ENCODE measurements around the gene TPBGL.

The TPBGL gene

DNA sequence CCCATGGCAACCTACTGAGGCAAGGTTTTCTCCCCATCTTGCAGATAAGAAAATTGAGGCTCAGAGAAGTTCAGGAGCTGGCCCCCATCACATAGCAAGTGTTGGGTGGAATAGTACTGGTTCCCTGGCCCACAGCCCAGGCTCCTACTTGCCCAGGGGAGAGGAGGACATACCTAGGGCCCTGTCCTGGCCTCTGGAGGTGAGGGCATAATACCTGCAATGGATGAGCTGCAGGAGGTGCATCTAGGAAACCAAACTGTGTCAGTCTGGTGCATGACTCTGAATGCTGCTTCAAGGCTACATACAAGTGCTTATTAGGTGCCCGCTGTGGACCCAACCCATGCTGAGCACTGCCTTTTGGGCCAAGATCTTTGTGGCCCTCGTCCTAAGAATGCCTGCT lies 40.0 kb upstream of the TPBGL start:
- Histone ChIP-seq H3K27me3 (ENCODE audit: control insufficient read depth, insufficient read depth, low read length) (no peaks in the 10 kb centered on the region), H3K4me1 (ENCODE audit: control insufficient read depth, insufficient read depth, low read length) (no peaks in the 10 kb centered on the region), H3K9me3 (ENCODE audit: control insufficient read depth, low read length) (no peaks in the 10 kb centered on the region), H3K9ac (ENCODE audit: low read length) (no peak overlapping the region), H3K4me3 (ENCODE audit: low read length) (no peak overlapping the region), H3K36me3 (ENCODE audit: control insufficient read depth, insufficient read depth, low read length) (no peaks in the 10 kb centered on the region)

DNA sequence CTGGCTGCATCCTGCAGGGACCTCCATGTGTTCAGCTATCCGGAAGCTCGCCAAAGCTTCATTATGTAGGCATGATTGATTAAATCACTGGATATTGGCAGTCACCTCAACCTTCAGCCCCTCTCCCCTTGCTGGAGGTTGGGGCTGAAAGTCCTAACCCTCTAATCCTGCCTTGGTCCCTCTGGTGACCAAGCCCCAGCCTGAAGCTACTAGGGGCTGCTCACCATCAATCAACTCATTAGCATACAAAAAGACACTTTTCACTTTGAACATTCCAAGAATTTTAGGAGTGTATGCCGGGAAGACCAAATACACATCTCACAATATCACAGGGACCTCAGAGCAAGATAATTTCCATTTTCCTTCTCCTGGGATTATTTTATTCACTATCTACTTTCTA lies 38.8 kb upstream of the TPBGL start:
- no peaks in the 10 kb centered on the region for H3K9me3 ChIP-seq (ENCODE audit: control insufficient read depth, low read length)
- H3K36me3 ChIP-seq (ENCODE audit: control insufficient read depth, insufficient read depth, low read length): no peaks in the 10 kb centered on the region
- H3K4me3 ChIP-seq (ENCODE audit: low read length): no peak overlapping the region

DNA sequence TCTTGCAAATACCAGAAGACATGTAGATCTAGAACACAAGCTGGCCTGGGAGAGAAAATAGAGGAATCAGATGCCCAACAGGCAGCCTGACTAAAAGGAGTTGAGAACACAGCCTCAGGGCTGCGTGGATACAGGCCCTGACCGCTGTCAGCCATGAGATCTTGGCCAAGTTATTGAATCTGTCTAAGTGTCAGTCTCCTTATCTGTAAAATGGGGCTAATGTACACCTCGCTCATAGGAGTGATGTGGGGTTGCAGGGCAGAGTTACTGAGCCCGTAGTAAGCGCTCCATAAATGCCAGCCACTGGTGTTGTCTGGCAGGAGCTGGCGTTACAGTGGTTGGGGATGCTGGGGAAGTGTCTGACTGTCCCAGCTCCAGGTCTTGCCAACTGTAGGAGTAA lies 38.4 kb upstream of the TPBGL start:
- H3K9ac ChIP-seq (ENCODE audit: low read length): no peak overlapping the region
- no peaks in the 10 kb centered on the region for H3K4me1 ChIP-seq (ENCODE audit: control insufficient read depth, insufficient read depth, low read length)
- no peaks in the 10 kb centered on the region for H3K36me3 ChIP-seq (ENCODE audit: control insufficient read depth, insufficient read depth, low read length)
- H3K27me3 ChIP-seq (ENCODE audit: control insufficient read depth, insufficient read depth, low read length): no peaks in the 10 kb centered on the region
- H3K9me3 ChIP-seq (ENCODE audit: control insufficient read depth, low read length): no peaks in the 10 kb centered on the region
- no peak overlapping the region for H3K4me3 ChIP-seq (ENCODE audit: low read length)

More for the DNA sequence above, 38.8 kb upstream of the TPBGL start:
- H3K9ac ChIP-seq (ENCODE audit: low read length): no peak overlapping the region
- no peaks in the 10 kb centered on the region for H3K4me1 ChIP-seq (ENCODE audit: control insufficient read depth, insufficient read depth, low read length)
- H3K27me3 ChIP-seq (ENCODE audit: control insufficient read depth, insufficient read depth, low read length): no peaks in the 10 kb centered on the region

DNA sequence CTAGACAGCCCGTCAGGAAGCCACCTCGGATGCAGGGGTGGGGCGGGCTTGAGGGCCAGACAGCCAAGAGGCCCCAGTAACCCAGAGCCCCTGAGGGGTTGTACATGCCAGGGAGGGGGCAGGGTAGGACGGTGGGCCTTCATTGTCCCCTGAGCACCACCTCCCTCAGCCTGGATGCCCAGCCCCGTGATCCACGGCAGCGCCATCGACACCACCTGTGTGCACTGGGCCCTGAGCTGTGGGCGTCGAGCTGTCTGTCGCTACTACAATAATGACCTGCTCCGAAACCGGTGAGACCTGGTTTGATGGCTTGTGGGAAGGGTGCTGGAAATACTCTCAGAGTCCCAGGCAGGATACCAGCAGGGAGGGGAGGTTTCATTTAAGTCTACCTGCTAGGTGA lies 37.4 kb upstream of the TPBGL start:
- no peaks in the 10 kb centered on the region for H3K4me1 ChIP-seq (ENCODE audit: control insufficient read depth, insufficient read depth, low read length)
- H3K4me3 ChIP-seq (ENCODE audit: low read length): no peak overlapping the region
- H3K36me3 ChIP-seq (ENCODE audit: control insufficient read depth, insufficient read depth, low read length): no peaks in the 10 kb centered on the region
- H3K9me3 ChIP-seq (ENCODE audit: control insufficient read depth, low read length): no peaks in the 10 kb centered on the region
- H3K27me3 ChIP-seq (ENCODE audit: control insufficient read depth, insufficient read depth, low read length): no peaks in the 10 kb centered on the region
- H3K9ac ChIP-seq (ENCODE audit: low read length): no peak overlapping the region

DNA sequence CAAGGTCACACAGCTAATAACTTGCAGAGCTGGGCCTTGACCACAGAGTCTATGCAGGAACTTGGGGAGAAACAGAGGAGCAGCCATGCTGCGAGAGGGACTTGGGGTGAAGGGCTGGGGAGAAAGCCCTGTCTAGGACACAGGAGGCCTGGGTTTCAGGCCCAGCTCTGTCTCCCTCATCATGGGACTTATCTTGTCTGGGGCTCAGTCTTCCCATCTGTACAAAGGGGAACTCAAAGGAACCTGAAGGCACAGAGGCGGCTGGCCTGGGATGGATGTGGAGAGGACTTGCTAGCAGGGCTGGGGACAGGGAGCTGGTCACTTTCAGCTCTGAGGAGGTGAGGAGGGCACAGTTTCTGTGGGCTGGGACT lies 36.9 kb upstream of the TPBGL start:
- Histone ChIP-seq H3K4me3 (ENCODE audit: low read length) (no peak overlapping the region), H3K27me3 (ENCODE audit: control insufficient read depth, insufficient read depth, low read length) (no peaks in the 10 kb centered on the region), H3K36me3 (ENCODE audit: control insufficient read depth, insufficient read depth, low read length) (no peaks in the 10 kb centered on the region), H3K9ac (ENCODE audit: low read length) (no peak overlapping the region), H3K4me1 (ENCODE audit: control insufficient read depth, insufficient read depth, low read length) (no peaks in the 10 kb centered on the region), H3K9me3 (ENCODE audit: control insufficient read depth, low read length) (no peaks in the 10 kb centered on the region)

DNA sequence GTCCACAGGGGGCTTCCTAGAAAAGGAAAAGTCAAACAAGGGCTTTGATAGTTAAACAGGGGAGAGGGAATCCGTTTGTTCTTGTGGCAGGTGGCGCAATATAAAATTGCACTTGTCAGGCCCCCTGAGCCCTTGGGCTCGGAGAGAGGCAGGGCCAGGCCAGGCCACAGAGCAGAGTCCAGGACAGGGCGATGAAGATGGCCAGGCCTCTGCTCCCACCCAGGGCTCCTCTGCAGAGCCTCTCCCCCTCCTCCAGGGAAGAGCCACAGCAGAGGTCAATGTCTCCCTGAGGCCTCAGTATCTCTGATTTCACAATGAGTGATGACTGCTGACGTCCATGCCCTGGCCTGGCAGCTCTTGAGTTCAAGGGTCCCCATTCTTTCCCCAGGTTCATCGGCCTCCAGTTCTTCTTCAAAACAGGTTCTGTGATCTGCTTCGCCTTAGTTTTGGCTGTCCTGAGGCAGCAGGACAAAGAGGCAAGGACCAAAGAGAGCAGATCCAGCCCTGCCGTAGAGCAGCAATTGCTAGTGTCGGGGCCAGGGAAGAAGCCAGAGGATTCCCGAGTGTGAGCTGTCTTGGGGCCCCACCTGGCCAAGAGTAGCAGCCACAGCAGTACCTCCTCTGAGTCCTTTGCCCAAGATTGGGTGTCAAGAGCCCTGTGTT lies 36.4 kb upstream of the TPBGL start:
- no peaks in the 10 kb centered on the region for H3K36me3 ChIP-seq (ENCODE audit: control insufficient read depth, insufficient read depth, low read length)
- H3K4me3 ChIP-seq (ENCODE audit: low read length): no peak overlapping the region
- no peak overlapping the region for H3K9ac ChIP-seq (ENCODE audit: low read length)
- no peaks in the 10 kb centered on the region for H3K9me3 ChIP-seq (ENCODE audit: control insufficient read depth, low read length)
- no peaks in the 10 kb centered on the region for H3K4me1 ChIP-seq (ENCODE audit: control insufficient read depth, insufficient read depth, low read length)
- H3K27me3 ChIP-seq (ENCODE audit: control insufficient read depth, insufficient read depth, low read length): no peaks in the 10 kb centered on the region

DNA sequence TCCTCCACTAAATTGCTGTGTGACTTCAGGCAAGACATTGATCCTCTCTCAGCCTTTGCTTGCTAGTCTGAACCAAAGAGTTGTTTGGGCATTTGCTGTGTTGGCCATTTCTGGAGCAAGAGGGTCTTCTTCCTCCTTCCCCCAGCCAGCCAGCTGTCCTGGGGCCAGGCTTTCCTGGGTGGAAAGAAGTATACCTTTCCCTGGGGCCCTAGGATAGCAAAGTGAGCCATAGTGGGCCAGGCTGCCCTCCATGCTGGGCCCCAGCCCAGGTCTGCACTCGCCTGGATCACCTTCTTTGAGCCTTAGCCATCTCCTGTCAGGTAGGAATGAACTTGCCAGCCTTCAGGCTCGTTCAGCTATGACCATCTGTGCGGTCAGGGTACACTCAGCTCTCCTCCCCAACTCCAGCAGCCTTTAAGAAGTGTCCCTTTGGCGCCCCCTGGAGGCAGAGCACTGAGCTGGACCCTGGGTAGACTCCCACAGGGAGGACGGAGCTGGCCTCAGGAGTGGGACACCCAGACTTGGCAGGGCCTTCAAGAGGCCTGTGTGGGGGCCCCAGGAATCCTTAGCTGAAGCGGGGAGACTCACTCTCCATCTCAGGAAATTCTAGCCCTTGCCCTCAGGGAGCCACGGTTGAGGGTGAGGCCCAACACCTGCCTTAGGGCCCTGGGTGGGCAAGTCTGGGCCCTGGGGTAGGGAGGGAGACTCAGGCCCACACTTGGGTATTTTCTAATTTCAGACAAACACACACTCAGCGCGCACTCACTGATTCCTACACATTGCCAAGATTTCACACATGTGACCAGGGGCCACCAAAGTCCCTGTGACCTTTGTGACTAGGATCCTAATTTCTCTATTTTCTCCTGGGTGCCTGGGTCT lies 35.6 kb upstream of the TPBGL start:
- Histone ChIP-seq H3K27me3 (ENCODE audit: control insufficient read depth, insufficient read depth, low read length) (no peaks in the 10 kb centered on the region), H3K9me3 (ENCODE audit: control insufficient read depth, low read length) (no peaks in the 10 kb centered on the region), H3K4me1 (ENCODE audit: control insufficient read depth, insufficient read depth, low read length) (no peaks in the 10 kb centered on the region), H3K36me3 (ENCODE audit: control insufficient read depth, insufficient read depth, low read length) (no peaks in the 10 kb centered on the region), H3K9ac (ENCODE audit: low read length) (no peak overlapping the region), H3K4me3 (ENCODE audit: low read length) (no peak overlapping the region)

DNA sequence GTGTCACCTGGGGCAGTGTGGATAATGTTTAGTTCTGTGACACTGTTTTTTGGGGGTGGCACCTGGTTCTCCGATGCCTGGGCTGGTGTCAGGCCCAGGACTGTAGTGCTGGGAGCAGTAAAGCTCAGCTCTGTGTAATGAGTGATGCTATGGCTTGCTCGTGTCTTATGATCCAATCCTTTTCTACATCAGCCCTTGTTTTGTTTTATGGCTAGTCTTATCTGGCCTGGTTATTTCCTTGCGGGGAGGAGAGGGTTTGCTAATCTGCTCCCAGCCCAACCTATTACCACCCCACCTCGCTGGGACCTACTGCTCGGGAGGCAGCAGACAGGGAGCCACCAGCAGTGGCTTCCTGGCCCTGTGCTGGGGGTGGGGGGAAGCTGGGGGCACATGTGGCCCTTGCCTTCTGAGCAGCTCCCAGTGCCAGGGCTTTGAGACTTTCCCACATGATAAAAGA lies 35.0 kb upstream of the TPBGL start:
- no peaks in the 10 kb centered on the region for H3K27me3 ChIP-seq (ENCODE audit: control insufficient read depth, insufficient read depth, low read length)
- H3K4me1 ChIP-seq (ENCODE audit: control insufficient read depth, insufficient read depth, low read length): no peaks in the 10 kb centered on the region
- no peaks in the 10 kb centered on the region for H3K36me3 ChIP-seq (ENCODE audit: control insufficient read depth, insufficient read depth, low read length)
- H3K9me3 ChIP-seq (ENCODE audit: control insufficient read depth, low read length): no peaks in the 10 kb centered on the region
- no peak overlapping the region for H3K4me3 ChIP-seq (ENCODE audit: low read length)
- H3K9ac ChIP-seq (ENCODE audit: low read length): no peak overlapping the region

DNA sequence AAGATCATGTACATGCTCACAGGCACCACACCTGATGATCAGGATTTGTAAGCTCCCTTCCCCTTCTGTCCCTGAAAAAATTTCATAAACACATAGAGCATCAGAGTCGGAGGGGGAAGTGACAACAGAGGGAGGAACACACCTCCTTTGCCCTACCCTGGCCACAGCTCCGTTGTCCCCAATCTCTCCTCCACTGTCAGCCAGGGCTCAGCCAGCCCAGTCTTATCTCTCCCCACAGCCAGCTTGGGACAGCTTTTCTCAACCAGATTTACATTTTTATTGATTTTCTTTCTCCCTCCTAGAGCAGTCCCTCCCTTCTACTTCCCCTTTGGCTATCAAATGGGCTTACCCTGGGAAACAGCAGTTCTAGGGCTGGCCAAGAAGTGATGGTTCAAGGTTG lies 32.1 kb upstream of the TPBGL start:
- Histone ChIP-seq H3K4me1 (ENCODE audit: control insufficient read depth, insufficient read depth, low read length) (no peaks in the 10 kb centered on the region), H3K36me3 (ENCODE audit: control insufficient read depth, insufficient read depth, low read length) (no peaks in the 10 kb centered on the region), H3K27me3 (ENCODE audit: control insufficient read depth, insufficient read depth, low read length) (no peaks in the 10 kb centered on the region), H3K9ac (ENCODE audit: low read length) (no peak overlapping the region), H3K4me3 (ENCODE audit: low read length) (no peak overlapping the region), H3K9me3 (ENCODE audit: control insufficient read depth, low read length) (no peaks in the 10 kb centered on the region)

DNA sequence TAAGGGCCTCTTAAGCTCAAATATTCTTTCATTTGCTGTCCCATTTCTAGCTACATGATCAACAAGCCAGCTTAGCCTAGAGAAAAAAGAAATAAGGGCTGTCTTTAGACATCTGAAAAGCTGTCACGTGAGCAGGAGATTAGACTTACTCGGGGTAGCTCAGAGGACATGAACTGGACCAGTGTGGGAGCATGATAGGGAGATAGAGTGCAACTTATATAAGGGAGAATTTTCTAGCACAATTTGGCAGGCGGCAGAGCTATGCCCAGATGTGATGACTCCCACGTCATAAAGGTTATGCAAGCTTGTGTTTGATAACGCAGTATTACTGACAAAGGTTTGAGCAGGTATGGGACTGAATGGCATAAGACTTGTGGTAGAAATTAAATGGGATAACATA lies 28.2 kb upstream of the TPBGL start:
- H3K27me3 ChIP-seq (ENCODE audit: control insufficient read depth, insufficient read depth, low read length): no peaks in the 10 kb centered on the region
- H3K4me1 ChIP-seq (ENCODE audit: control insufficient read depth, insufficient read depth, low read length): no peaks in the 10 kb centered on the region
- no peaks in the 10 kb centered on the region for H3K9me3 ChIP-seq (ENCODE audit: control insufficient read depth, low read length)

DNA sequence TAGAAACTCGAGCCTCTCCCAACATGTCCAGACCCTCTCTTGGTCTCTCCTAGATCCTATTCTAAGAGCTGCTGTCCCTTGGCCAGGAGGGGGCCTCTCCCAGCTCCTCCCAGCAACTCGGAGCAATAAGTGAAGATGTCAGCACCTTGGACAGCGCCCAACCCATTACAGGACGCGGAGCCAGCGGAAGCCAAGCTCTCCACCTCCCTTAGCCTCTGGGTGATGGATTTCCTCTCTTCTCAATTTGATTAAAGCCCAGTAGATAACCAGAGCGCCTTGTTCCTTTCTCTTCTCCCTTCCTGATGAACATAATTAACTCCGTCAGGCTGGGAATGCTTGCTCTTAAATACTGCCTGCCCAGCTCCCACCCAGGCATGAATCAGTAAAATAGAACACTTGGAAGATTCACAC lies 26.2 kb upstream of the TPBGL start:
- H3K27me3 ChIP-seq (ENCODE audit: control insufficient read depth, insufficient read depth, low read length): no peaks in the 10 kb centered on the region

More for the DNA sequence above, 28.2 kb upstream of the TPBGL start:
- Histone ChIP-seq H3K4me3 (ENCODE audit: low read length) (no peak overlapping the region), H3K36me3 (ENCODE audit: control insufficient read depth, insufficient read depth, low read length) (no peaks in the 10 kb centered on the region), H3K9ac (ENCODE audit: low read length) (no peak overlapping the region)

DNA sequence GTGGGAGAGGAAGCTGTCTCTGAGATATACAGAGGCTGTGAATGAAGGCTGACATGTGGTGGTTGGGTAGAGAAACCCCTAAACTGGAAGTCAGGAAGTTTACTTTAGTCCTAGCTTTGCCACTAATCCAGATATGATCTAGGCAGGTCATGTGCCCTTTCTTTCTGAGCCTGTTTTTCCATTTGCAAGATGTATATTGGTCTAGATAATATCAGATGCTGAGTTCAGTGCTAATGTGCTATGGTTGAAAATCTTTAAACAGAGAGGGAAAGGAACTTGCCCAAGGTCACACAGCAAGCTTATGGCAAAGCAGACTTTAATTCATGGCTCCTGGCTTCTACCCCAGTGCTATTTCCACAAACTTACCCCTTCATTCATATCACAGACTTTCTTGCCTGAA lies 25.7 kb upstream of the TPBGL start:
- no peaks in the 10 kb centered on the region for H3K27me3 ChIP-seq (ENCODE audit: control insufficient read depth, insufficient read depth, low read length)
- H3K9me3 ChIP-seq (ENCODE audit: control insufficient read depth, low read length): no peaks in the 10 kb centered on the region
- H3K4me3 ChIP-seq (ENCODE audit: low read length): no peak overlapping the region
- no peaks in the 10 kb centered on the region for H3K36me3 ChIP-seq (ENCODE audit: control insufficient read depth, insufficient read depth, low read length)
- no peaks in the 10 kb centered on the region for H3K4me1 ChIP-seq (ENCODE audit: control insufficient read depth, insufficient read depth, low read length)
- H3K9ac ChIP-seq (ENCODE audit: low read length): no peak overlapping the region

More for the DNA sequence above, 26.2 kb upstream of the TPBGL start:
- H3K9ac ChIP-seq (ENCODE audit: low read length): no peak overlapping the region
- H3K9me3 ChIP-seq (ENCODE audit: control insufficient read depth, low read length): no peaks in the 10 kb centered on the region
- H3K4me1 ChIP-seq (ENCODE audit: control insufficient read depth, insufficient read depth, low read length): no peaks in the 10 kb centered on the region
- H3K4me3 ChIP-seq (ENCODE audit: low read length): no peak overlapping the region
- H3K36me3 ChIP-seq (ENCODE audit: control insufficient read depth, insufficient read depth, low read length): no peaks in the 10 kb centered on the region
